Right atrium auricular region (tissue), 2 donors: ENCODE results near the gene PTPRD. TPM values are rescaled to one million over a fixed set of nuclear protein-coding genes. Genes with fewer than 3 reads are reported as not detected.

Experiments used
- DNase-seq: peaks from one replicate; pipeline ENCODE4 v3.0.0-alpha.2; 2019; ENCODE audit warnings: low spot score
- H3K27ac ChIP-seq, 2 donors: fragments of 200-600 bp; sonication (generic); 1 replicate in 1 of 2; 2 replicates in 1 of 2; pipeline ENCODE4 v1.5.1; 2016 to 2019
- H3K27me3 ChIP-seq, 2 donors: fragments of 200-600 bp; sonication (generic); one replicate each; pipeline versions ENCODE4 v1.5.1 to v1.6.0; 2017 to 2019
- H3K36me3 ChIP-seq: fragments of 200-600 bp; sonication (generic); one replicate; pipeline ENCODE4 v1.5.1; 2016
- H3K4me1 ChIP-seq, 2 donors: fragments of 200-600 bp; sonication (generic); one replicate each; pipeline versions ENCODE4 v1.5.1 to v1.6.0; 2017 to 2019
- H3K4me3 ChIP-seq, 2 donors: fragments of 200-600 bp; sonication (generic); 1 replicate in 1 of 2; 2 replicates in 1 of 2; pipeline ENCODE4 v1.5.1; 2017 to 2019; ENCODE audit warnings: mild to moderate bottlenecking in 1 of 2, moderate library complexity in 1 of 2
- H3K9me3 ChIP-seq, 2 donors: fragments of 200-600 bp; sonication (generic); one replicate each; pipeline ENCODE4 v1.5.1; 2019
- CTCF ChIP-seq, 2 donors: fragments of 200-600 bp; sonication (generic); IDR thresholded peaks; one replicate each; pipeline ENCODE4 v1.5.1; 2019; ENCODE audit warnings: antibody characterized with exemption in 2 of 2
- total RNA-seq, 2 donors: library from RNA; depleted of rRNA; stranded (reverse); fragments of >200 nt; gene quantifications; one replicate each; pipeline ENCODE4 v1.1.0, GENCODE V29; 2016

PTPRD gene
- total RNA-seq, 2 donors from 2014 or later = 5.5 to 6.6 TPM

- Histone ChIP-seq H3K36me3 (no peaks in the 10 kb centered on the region), H3K27ac (no peak overlapping the region), H3K4me1 (no peaks in the 10 kb centered on the region), H3K9me3 (no peaks in the 10 kb centered on the region), H3K4me3 (no peak overlapping the region), H3K27me3 (no peaks in the 10 kb centered on the region)
- DNase-seq = no peak
- no peak for TF ChIP-seq CTCF (IDR thresholded peaks at IDR 0.05)
Observed at GRCh38 chr9:9614607-9615006, 998.2 kb downstream of the PTPRD start.

- no peaks in the 10 kb centered on the region for H3K4me1 ChIP-seq
- H3K9me3 ChIP-seq = no peaks in the 10 kb centered on the region
- no peaks in the 10 kb centered on the region for H3K36me3 ChIP-seq
- H3K27me3 ChIP-seq = no peaks in the 10 kb centered on the region
- no peak overlapping the region for H3K27ac ChIP-seq
- no peak for TF ChIP-seq CTCF (IDR thresholded peaks at IDR 0.05)
- H3K4me3 ChIP-seq = no peak overlapping the region
- DNase-seq = no peak
Observed at GRCh38 chr9:9612755-9613154, 1000.0 kb downstream of the PTPRD start.

- Histone ChIP-seq H3K4me1 (no peaks in the 10 kb centered on the region), H3K9me3 (no peaks in the 10 kb centered on the region), H3K27me3 (no peaks in the 10 kb centered on the region), H3K36me3 (no peaks in the 10 kb centered on the region), H3K4me3 (no peak overlapping the region), H3K27ac (no peak overlapping the region)
- no peak for DNase-seq
- TF ChIP-seq CTCF (IDR thresholded peaks at IDR 0.05) = no peak
Observed at GRCh38 chr9:9612270-9612669, 1000.5 kb downstream of the PTPRD start.

GRCh38 chr9:9605681-9606080, 1007.1 kb downstream of the PTPRD start:
- H3K9me3 ChIP-seq = no peaks in the 10 kb centered on the region

GRCh38 chr9:9603345-9603744, 1009.5 kb downstream of the PTPRD start:
- Histone ChIP-seq H3K27ac (no peak overlapping the region), H3K4me1 (no peaks in the 10 kb centered on the region)
- no peak for TF ChIP-seq CTCF (IDR thresholded peaks at IDR 0.05)

More at GRCh38 chr9:9605681-9606080, 1007.1 kb downstream of the PTPRD start:
- no peaks in the 10 kb centered on the region for H3K27me3 ChIP-seq
- no peaks in the 10 kb centered on the region for H3K36me3 ChIP-seq
- DNase-seq = no peak
- H3K4me3 ChIP-seq = no peak overlapping the region
- TF ChIP-seq CTCF (IDR thresholded peaks at IDR 0.05) = no peak
- no peaks in the 10 kb centered on the region for H3K4me1 ChIP-seq
- H3K27ac ChIP-seq = no peak overlapping the region

GRCh38 chr9:9598723-9599122, 1014.1 kb downstream of the PTPRD start:
- H3K36me3 ChIP-seq = no peaks in the 10 kb centered on the region
- no peaks in the 10 kb centered on the region for H3K9me3 ChIP-seq
- H3K4me1 ChIP-seq = no peaks in the 10 kb centered on the region
- H3K27me3 ChIP-seq = no peaks in the 10 kb centered on the region
- DNase-seq = no peak
- H3K4me3 ChIP-seq = no peak overlapping the region
- no peak overlapping the region for H3K27ac ChIP-seq
- no peak for TF ChIP-seq CTCF (IDR thresholded peaks at IDR 0.05)

More at GRCh38 chr9:9603345-9603744, 1009.5 kb downstream of the PTPRD start:
- H3K4me3 ChIP-seq = no peak overlapping the region
- no peaks in the 10 kb centered on the region for H3K9me3 ChIP-seq
- no peak for DNase-seq
- H3K27me3 ChIP-seq = no peaks in the 10 kb centered on the region
- no peaks in the 10 kb centered on the region for H3K36me3 ChIP-seq
